Endodermal cell (in vitro differentiated cells): ENCODE data around the gene XIRP2. TPM values are rescaled to one million over a fixed set of nuclear protein-coding genes. Genes with fewer than 3 reads are reported as not detected.
"Not testable (repeated sequence)": the region's sequence is repeated elsewhere in the genome, so short reads cannot be mapped to it uniquely, and the experiment has no call there.

Experiments
- DNase-seq: peaks from one replicate; pipeline ENCODE4 v3.0.0-alpha.2; 2017
- H3K27ac ChIP-seq: 2 replicates; pipeline ENCODE4 v1.5.1; 2013; ENCODE audit warnings: mild to moderate bottlenecking, low read depth, low read length, moderate library complexity
- H3K27me3 ChIP-seq: 2 replicates; pipeline ENCODE4 v1.6.1; 2013; ENCODE audit warnings: mild to moderate bottlenecking, low read length, moderate library complexity; ENCODE audit not compliant: insufficient read depth, control insufficient read depth, poor library complexity, severe bottlenecking
- H3K36me3 ChIP-seq: 2 replicates; pipeline ENCODE4 v1.7.0; 2013; ENCODE audit warnings: mild to moderate bottlenecking, low read length, moderate library complexity; ENCODE audit not compliant: control insufficient read depth, insufficient read depth
- H3K4me1 ChIP-seq: one replicate; pipeline ENCODE4 v1.7.0; 2013; ENCODE audit warnings: low read length; ENCODE audit not compliant: control insufficient read depth, insufficient read depth
- H3K4me3 ChIP-seq: 2 replicates; pipeline ENCODE4 v1.5.1; 2013; ENCODE audit warnings: mild to moderate bottlenecking, low read length, moderate library complexity
- H3K9ac ChIP-seq: 2 replicates; pipeline ENCODE4 v1.6.1; 2013; ENCODE audit warnings: mild to moderate bottlenecking, low read length, moderate library complexity; ENCODE audit not compliant: poor library complexity, severe bottlenecking; ENCODE audit errors: extremely low read depth
- H3K9me3 ChIP-seq: 2 replicates; pipeline ENCODE4 v1.6.1; 2013; ENCODE audit warnings: mild to moderate bottlenecking, low read length, moderate library complexity; ENCODE audit not compliant: control insufficient read depth
- H3K27ac Mint-ChIP-seq: 2 replicates; pipeline ENCODE4 v1.8.0; 2020; ENCODE audit warnings: mixed read lengths
- H3K27me3 Mint-ChIP-seq: 2 replicates; pipeline ENCODE4 v1.8.0; 2021; ENCODE audit warnings: mild to moderate bottlenecking, mixed read lengths; ENCODE audit not compliant: insufficient read depth
- H3K36me3 Mint-ChIP-seq: 2 replicates; pipeline ENCODE4 v1.8.0; 2020; ENCODE audit warnings: low read depth, mixed read lengths
- H3K4me1 Mint-ChIP-seq: 2 replicates; pipeline ENCODE4 v1.8.0; 2020; ENCODE audit warnings: mixed read lengths
- H3K4me3 Mint-ChIP-seq: 2 replicates; pipeline ENCODE4 v1.8.0; 2020; ENCODE audit warnings: mild to moderate bottlenecking, moderate library complexity, mixed read lengths
- H3K9me3 Mint-ChIP-seq: 2 replicates; pipeline ENCODE4 v1.8.0; 2020; ENCODE audit warnings: mild to moderate bottlenecking, mixed read lengths
- CTCF ChIP-seq: fragments of 200-600 bp; sonication (generic); conservative IDR thresholded peaks from 2 replicates; pipeline ENCODE4 v1.5.0; 2021; ENCODE audit warnings: antibody characterized with exemption, mild to moderate bottlenecking
- WGBS, 2 experiments: methylation state at CpG; one replicate each; pipeline versions ENCODE4 v1.1.5 to v1.1.7; 2013; ENCODE audit warnings: missing lambda C conversion rate in 2 of 2, mixed read lengths in 1 of 2; ENCODE audit not compliant: insufficient coverage in 1 of 2, insufficient read length in 1 of 2; 5-methylcytosine and 5-hydroxymethylcytosine counted together
- total RNA-seq, 2 donors: library from RNA; stranded (reverse); fragmentation: NEBNext Ultra II Directional in 1 of 2; extraction: Animal tissue kit (Norgen Biotek cat#: 25700) in 1 of 2; gene quantifications; 2 replicates in 1 of 2; 3 replicates in 1 of 2; pipeline ENCODE4 v1.2.1, GENCODE V29; 2021

Gene XIRP2
- total RNA-seq, 2 donors from 2014 or later = not detected

- WGBS, 2 experiments = 95% methylated on average over 1 of the region's 1 CpG; no CpG with 5 or more reads in 1 of the 2 experiments
- no peaks in the 10 kb centered on the region for H3K27me3 ChIP-seq
- no peaks in the 10 kb centered on the region for H3K4me1 ChIP-seq
- no peak overlapping the region for H3K9ac ChIP-seq
- no peak overlapping the region for H3K4me3 Mint-ChIP-seq
- no peak overlapping the region for H3K4me3 ChIP-seq
- no peaks in the 10 kb centered on the region for H3K4me1 Mint-ChIP-seq
- H3K9me3 Mint-ChIP-seq = no peaks in the 10 kb centered on the region
- H3K27me3 Mint-ChIP-seq = no peaks in the 10 kb centered on the region
- H3K36me3 ChIP-seq = no peaks in the 10 kb centered on the region
- H3K36me3 Mint-ChIP-seq = no peaks in the 10 kb centered on the region
- DNase-seq = no peak
- TF ChIP-seq CTCF = no peak
- no peaks in the 10 kb centered on the region for H3K9me3 ChIP-seq
- H3K27ac Mint-ChIP-seq = no peak overlapping the region
- no peak overlapping the region for H3K27ac ChIP-seq
Observed at GRCh38 chr2:167069855-167070254, 181.6 kb downstream of the XIRP2 start.

GRCh38 chr2:167075708-167076107 lies 187.4 kb downstream of the XIRP2 start:
- H3K4me3 ChIP-seq, H3K4me1 Mint-ChIP-seq, H3K9me3 ChIP-seq, H3K9me3 Mint-ChIP-seq, H3K4me1 ChIP-seq, H3K36me3 Mint-ChIP-seq, H3K27ac Mint-ChIP-seq, H3K27ac ChIP-seq, H3K27me3 ChIP-seq, H3K9ac ChIP-seq, H3K27me3 Mint-ChIP-seq, DNase-seq, H3K4me3 Mint-ChIP-seq, H3K36me3 ChIP-seq: not testable (repeated sequence)
- 93 to 100% methylated on average over 2 to 8 of the region's 8 CpGs for WGBS, 2 experiments

- H3K27me3 ChIP-seq, H3K36me3 ChIP-seq, H3K36me3 Mint-ChIP-seq, H3K4me3 ChIP-seq, H3K27ac ChIP-seq, H3K27me3 Mint-ChIP-seq, H3K4me3 Mint-ChIP-seq, DNase-seq, H3K27ac Mint-ChIP-seq, H3K4me1 ChIP-seq, H3K9me3 ChIP-seq, H3K4me1 Mint-ChIP-seq, H3K9me3 Mint-ChIP-seq, H3K9ac ChIP-seq: not testable (repeated sequence)
- 60 to 87% methylated on average over 1 to 3 of the region's 3 CpGs for WGBS, 2 experiments
Observed at GRCh38 chr2:167098931-167099330, 210.7 kb downstream of the XIRP2 start.

- no peaks in the 10 kb centered on the region for H3K9me3 ChIP-seq
- no peak for DNase-seq
- no peak overlapping the region for H3K9ac ChIP-seq
- no peaks in the 10 kb centered on the region for H3K27me3 ChIP-seq
- Mint-ChIP-seq H3K27ac (no peak overlapping the region), H3K4me3 (no peak overlapping the region), H3K27me3 (no peaks in the 10 kb centered on the region), H3K36me3 (no peaks in the 10 kb centered on the region), H3K9me3 (peaks cover 2% of the 10 kb centered on the region), H3K4me1 (no peaks in the 10 kb centered on the region)
- H3K4me3 ChIP-seq = no peak overlapping the region
- no peaks in the 10 kb centered on the region for H3K4me1 ChIP-seq
- no peaks in the 10 kb centered on the region for H3K36me3 ChIP-seq
- H3K27ac ChIP-seq = no peak overlapping the region
- TF ChIP-seq CTCF = no peak
- 94% methylated on average over 2 of the region's 2 CpGs; no CpG with 5 or more reads in 1 of the 2 experiments for WGBS, 2 experiments
Observed at GRCh38 chr2:167100506-167100905, 212.2 kb downstream of the XIRP2 start.
